Dendritic cell treated with granulocyte-macrophage colony-stimulating factor and Interleukin-4, amounts not matched to agents 40 ng/mL and 50 ng/mL, for 4 days (primary cell): ENCODE results near the gene LRRC8A.
"Not testable (repeated sequence)": the region's sequence is repeated elsewhere in the genome, so short reads cannot be mapped to it uniquely, and the experiment has no call there.

Experiments used
- H3K27ac Mint-ChIP-seq: one replicate; pipeline ENCODE4 v1.8.0; 2022; ENCODE audit warnings: mild to moderate bottlenecking, mixed read lengths
- H3K27me3 Mint-ChIP-seq: one replicate; pipeline ENCODE4 v1.8.0; 2022; ENCODE audit warnings: mild to moderate bottlenecking, mixed read lengths
- H3K36me3 Mint-ChIP-seq: one replicate; pipeline ENCODE4 v1.8.0; 2022; ENCODE audit warnings: low read depth, mixed read lengths
- H3K4me1 Mint-ChIP-seq: one replicate; pipeline ENCODE4 v1.8.0; 2022; ENCODE audit warnings: low read depth, mixed read lengths
- H3K4me3 Mint-ChIP-seq: one replicate; pipeline ENCODE4 v1.8.0; 2022; ENCODE audit warnings: mild to moderate bottlenecking, moderate library complexity, mixed read lengths
- H3K9me3 Mint-ChIP-seq: one replicate; pipeline ENCODE4 v1.8.0; 2022; ENCODE audit warnings: mixed read lengths
- intact Hi-C: fragments of 100-400 bp; cut with micrococcal nuclease; formaldehyde crosslinking; loops from one replicate; pipeline ENCODE4 v1.15.0; 2022

Gene LRRC8A

DNA sequence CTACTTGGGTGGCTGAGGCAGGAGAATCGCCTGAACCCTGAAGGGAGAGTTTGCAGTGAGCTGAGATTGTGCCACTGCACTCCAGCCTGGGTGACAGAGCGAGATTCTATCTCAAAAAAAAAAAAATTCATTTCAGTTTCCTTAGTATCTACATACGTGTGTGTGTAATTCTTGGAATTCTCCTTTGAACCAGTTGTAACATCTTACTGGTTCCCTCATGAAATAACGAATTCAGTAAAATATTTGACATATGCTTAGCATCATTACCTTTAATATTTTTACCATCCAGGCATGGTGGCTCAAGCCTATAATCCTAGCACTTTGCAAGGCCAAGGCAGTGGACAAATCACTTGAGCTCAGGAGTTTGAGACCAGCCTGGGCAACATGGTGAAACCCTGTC lies 47.6 kb downstream of the LRRC8A start:
- peaks cover 4% of the 10 kb centered on the region for H3K4me1 Mint-ChIP-seq
- no peaks in the 10 kb centered on the region for H3K9me3 Mint-ChIP-seq
- no peak overlapping the region for H3K27ac Mint-ChIP-seq
- no peaks in the 10 kb centered on the region for H3K27me3 Mint-ChIP-seq
- no peaks in the 10 kb centered on the region for H3K36me3 Mint-ChIP-seq
- H3K4me3 Mint-ChIP-seq, result no peak overlapping the region
- intact Hi-C loops, result no loop called here

- H3K4me3 Mint-ChIP-seq, result no peak overlapping the region
- no peaks in the 10 kb centered on the region for H3K27me3 Mint-ChIP-seq
- no peak overlapping the region for H3K27ac Mint-ChIP-seq
- H3K36me3 Mint-ChIP-seq, result no peaks in the 10 kb centered on the region
- no peaks in the 10 kb centered on the region for H3K9me3 Mint-ChIP-seq
- H3K4me1 Mint-ChIP-seq, result peaks cover 1% of the 10 kb centered on the region
- intact Hi-C loops, result no loop called here
Measured at GRCh38 chr9:128933731-128934130, 51.8 kb downstream of the LRRC8A start.

DNA sequence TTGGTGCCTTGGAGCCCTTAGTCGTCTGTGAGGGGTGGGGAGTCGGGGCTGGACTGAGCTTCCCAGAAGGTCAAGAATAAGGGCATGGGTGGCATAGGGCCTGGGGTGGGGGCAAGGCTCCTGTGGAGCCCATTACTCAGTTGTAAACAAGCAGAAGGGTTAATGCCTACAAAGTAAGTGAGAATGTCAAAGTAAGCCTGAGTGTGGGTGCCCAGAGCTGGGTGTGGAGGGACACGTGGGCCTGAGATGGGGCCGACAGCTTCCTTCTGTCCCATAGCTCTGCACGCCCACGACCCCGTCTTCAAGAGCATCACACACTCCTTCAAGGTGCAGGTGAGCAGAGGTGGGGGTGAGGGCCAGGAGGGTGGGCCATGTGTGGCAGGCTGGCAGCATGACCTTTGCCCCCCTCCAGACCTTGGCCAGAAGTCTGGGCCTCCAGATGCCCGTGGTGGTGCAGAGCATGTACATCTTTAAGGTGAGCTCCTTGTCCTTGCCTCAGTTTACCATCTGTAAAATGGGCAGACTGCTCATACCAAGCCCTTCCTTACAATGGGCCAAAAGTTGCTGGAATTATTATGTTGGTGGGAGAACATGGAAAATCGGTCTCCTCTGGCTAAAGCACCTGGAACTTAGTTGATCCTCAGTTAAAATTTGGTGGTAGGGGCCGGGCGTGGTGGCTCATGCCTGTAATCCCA lies 54.4 kb downstream of the LRRC8A start:
- intact Hi-C loops, result no loop called here
- H3K4me3 Mint-ChIP-seq, result no peak overlapping the region
- no peaks in the 10 kb centered on the region for H3K27me3 Mint-ChIP-seq
- peaks cover 5% of the 10 kb centered on the region for H3K4me1 Mint-ChIP-seq
- no peak overlapping the region for H3K27ac Mint-ChIP-seq
- no peaks in the 10 kb centered on the region for H3K9me3 Mint-ChIP-seq
- H3K36me3 Mint-ChIP-seq, result no peaks in the 10 kb centered on the region

DNA sequence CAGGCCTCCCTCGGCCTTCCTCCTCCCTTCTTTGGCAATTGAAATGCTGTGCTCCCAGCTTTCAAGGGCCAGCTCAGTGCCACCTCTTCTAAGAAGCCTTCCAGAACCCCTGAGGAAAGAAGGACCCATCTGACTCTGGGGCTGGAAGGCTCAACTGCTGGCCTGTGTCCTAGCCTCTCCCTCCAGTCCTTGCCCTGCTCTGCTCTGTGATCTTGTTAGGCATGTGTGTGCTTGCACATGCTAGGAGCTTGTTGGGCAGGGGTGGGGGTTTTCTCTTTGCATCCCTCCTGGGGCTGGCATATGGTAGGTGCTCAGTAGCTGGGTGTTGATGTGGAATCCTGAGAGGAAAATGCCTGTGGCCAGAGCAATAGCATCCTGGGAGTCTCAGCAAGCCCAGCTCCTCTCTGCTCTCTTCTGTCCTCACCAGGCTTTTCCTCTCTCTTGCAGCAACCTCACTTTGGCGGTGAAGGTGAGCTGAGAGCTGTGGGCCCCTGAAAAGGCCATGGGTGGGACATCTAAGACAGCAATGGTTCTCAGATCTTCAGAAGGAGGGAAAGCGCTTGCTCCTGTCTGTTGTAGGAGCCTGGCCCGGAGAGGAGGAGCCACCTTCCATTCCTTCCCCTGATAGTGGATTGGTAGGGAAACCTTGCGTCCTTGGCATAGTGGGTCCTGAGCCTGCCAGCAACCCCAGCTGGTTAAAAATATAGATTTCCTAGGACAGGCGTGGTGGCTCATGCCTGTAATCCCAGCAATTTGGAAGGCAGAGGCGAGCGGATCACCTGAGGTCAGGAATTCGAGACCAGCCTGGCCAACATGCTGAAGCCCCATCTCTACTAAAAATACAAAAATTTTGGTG lies 55.6 kb downstream of the LRRC8A start:
- no peaks in the 10 kb centered on the region for H3K9me3 Mint-ChIP-seq
- no peaks in the 10 kb centered on the region for H3K36me3 Mint-ChIP-seq
- H3K27ac Mint-ChIP-seq, result no peak overlapping the region
- no peaks in the 10 kb centered on the region for H3K27me3 Mint-ChIP-seq
- H3K4me1 Mint-ChIP-seq, result peaks cover 5% of the 10 kb centered on the region
- H3K4me3 Mint-ChIP-seq, result no peak overlapping the region
- intact Hi-C loops, result no loop called here

DNA sequence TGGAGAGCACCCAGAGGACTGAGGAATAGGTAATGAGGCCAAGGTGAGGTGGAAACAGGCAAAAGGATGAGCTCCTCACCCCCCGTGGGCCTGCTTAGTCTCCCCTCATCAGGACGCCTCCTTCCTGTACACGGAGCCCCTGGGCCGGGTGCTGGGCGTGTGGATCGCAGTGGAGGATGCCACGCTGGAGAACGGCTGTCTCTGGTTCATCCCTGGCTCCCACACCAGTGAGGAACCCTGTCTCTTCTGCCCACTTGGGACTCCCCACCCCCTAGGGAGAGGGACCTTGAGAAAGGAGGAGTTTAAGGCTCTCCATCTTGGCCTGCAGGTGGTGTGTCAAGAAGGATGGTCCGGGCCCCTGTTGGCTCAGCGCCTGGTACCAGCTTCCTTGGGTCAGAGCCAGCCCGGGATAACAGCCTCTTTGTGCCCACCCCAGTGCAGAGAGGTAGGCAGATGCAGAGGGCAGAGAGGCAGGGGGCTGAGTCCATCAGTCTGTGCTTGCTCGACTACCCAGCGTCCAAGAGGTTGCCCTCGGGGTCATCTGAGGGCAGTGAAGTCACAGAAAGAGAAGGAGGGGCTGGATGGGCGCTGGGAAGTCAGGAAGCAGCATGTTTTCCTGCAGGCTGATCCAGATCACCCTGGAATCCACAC lies 58.5 kb downstream of the LRRC8A start:
- no peak overlapping the region for H3K27ac Mint-ChIP-seq
- no peaks in the 10 kb centered on the region for H3K27me3 Mint-ChIP-seq
- H3K36me3 Mint-ChIP-seq, result no peaks in the 10 kb centered on the region
- intact Hi-C loops, result loop anchor here (10.0 kb wide), 1 partner anchor 56 kb away; the partner anchor contains the start of genes KYAT1 and LRRC8A
- H3K4me3 Mint-ChIP-seq, result no peak overlapping the region
- no peaks in the 10 kb centered on the region for H3K9me3 Mint-ChIP-seq
- peaks cover 5% of the 10 kb centered on the region for H3K4me1 Mint-ChIP-seq

DNA sequence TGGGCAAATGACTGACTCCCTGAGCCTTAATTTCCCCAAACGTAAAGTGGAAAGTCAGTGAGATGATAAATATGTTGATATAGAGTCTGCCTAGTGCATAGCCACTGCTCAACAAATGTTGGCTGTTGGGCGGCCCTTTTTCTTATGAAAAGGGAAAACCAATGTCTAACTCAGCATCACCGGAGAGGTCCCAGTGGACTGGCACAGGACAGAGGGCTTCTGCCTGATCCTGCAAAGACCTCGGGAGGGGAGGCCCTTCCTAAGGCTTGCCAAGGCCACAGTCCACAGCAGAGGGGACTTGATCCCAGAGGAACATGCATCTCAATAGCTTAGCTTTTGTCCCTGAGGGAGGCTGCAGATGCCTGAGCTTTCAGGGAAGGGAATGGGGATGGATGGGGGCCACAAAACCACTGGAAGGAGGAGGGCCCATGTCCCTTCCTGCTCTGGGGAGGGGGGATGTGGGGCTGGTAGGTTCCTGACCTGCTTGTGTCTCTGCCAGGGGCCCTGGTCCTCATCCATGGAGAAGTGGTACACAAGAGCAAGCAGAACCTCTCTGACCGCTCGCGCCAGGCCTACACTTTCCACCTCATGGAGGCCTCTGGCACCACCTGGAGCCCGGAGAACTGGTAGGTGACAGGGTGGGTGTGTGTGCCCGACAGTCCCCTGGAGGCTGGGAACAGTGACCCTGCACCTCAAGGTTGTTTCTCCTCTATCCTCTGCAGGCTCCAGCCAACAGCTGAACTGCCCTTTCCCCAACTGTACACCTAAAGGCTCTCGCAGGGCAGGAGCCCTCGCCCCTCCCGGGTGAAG lies 59.2 kb downstream of the LRRC8A start:
- Mint-ChIP-seq H3K36me3 (peaks cover 7% of the 10 kb centered on the region), H3K9me3 (no peaks in the 10 kb centered on the region), H3K4me3 (no peak overlapping the region), H3K4me1 (peaks cover 11% of the 10 kb centered on the region), H3K27ac (no peak overlapping the region), H3K27me3 (no peaks in the 10 kb centered on the region)
- intact Hi-C loops, result loop anchor here (10.0 kb wide), 1 partner anchor 56 kb away; the partner anchor contains the start of genes KYAT1 and LRRC8A

- Mint-ChIP-seq H3K27ac (no peak overlapping the region), H3K4me3 (no peak overlapping the region), H3K36me3 (peaks cover 25% of the 10 kb centered on the region), H3K9me3 (no peaks in the 10 kb centered on the region), H3K4me1 (peaks cover 21% of the 10 kb centered on the region), H3K27me3 (no peaks in the 10 kb centered on the region)
- intact Hi-C loops, result loop anchor here (10.0 kb wide), 1 partner anchor 59 kb away; the partner anchor contains the start of genes KYAT1 and LRRC8A
Measured at GRCh38 chr9:128943832-128944620, 62.1 kb downstream of the LRRC8A start.

- intact Hi-C loops, result loop anchor here (10.0 kb wide), 1 partner anchor 60 kb away; the partner anchor contains the start of genes KYAT1 and LRRC8A
- H3K9me3 Mint-ChIP-seq, H3K27me3 Mint-ChIP-seq, H3K4me3 Mint-ChIP-seq, H3K27ac Mint-ChIP-seq: not testable (repeated sequence)
- peaks cover 20% of the 10 kb centered on the region for H3K4me1 Mint-ChIP-seq
- H3K36me3 Mint-ChIP-seq, result peaks cover 34% of the 10 kb centered on the region
Measured at GRCh38 chr9:128944966-128945365, 63.0 kb downstream of the LRRC8A start.

DNA sequence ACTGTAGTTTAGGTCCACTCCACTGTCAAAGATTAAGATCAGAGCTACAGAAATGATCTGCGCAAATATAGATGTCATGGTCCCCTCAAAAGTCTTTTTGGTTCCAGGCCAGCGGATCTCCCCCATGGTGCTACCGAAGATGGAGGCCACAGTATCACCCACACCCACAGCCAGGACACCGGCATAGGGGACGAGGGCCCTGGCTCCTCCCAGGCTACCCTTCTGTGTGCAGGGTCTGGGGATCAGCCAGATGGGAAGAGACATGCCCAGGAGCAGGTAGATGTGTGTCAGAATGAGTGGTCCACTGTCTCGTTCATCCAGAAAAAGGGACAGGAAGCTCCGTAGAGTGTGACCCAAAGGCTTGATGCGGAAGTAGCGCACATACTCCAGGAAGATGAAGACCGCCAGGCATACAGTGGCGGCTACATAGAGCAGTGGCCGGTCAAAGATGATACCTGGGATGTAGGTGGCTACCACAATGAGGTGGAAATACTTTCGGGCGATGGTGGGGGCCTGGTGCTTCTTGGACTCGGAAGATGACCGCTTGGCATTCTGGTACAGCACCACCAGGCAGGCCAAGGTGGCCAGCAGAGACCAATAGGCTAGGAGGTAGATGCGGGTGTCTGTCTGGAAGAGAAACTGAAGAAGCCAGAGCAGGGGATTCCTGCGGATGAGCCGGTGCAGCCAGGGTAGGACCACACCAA lies 64.0 kb downstream of the LRRC8A start:
- H3K27ac Mint-ChIP-seq, result peak overlapping the region; percentile 90
- H3K9me3 Mint-ChIP-seq, result no peaks in the 10 kb centered on the region
- peaks cover 20% of the 10 kb centered on the region for H3K4me1 Mint-ChIP-seq

DNA sequence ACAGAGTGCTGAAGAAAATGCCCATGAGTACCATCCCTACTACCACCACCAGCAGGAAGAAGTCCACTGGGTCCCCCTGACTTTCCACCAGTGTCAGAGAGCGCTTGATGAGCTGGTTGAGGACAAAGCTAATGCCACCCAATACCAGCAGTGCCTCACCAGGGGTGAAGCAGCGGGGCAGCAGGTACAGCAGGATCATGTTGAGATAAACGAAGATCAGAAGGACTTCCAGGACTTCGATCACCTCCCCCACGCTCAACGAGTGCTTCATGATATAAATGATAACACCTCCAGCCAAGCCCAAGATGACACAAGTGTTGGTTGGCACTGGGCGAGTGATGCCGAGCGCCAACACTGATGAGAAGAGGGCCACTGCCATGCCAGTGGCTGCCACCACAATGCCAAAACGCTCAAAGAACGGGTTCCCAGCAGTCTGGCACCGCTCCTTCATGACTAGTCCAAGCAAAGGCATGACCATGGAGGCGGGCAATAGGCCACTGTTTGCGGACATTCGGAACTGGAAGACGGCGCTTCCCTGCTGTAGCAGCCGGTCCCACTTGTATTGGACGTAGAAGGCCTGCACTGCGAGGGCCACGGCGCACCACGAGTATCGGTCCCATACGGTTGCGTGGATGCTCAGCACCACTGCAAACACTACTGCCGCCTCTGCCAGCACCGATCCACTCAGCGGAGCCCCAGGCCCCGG lies 64.8 kb downstream of the LRRC8A start:
- H3K27ac Mint-ChIP-seq, result peak overlapping the region; percentile 90
- peaks cover 52% of the 10 kb centered on the region for H3K36me3 Mint-ChIP-seq
- intact Hi-C loops, result loop anchor here (10.0 kb wide), 1 partner anchor 62 kb away; the partner anchor contains the start of genes KYAT1 and LRRC8A
- peak overlapping the region; percentile 94 for H3K4me3 Mint-ChIP-seq
- peaks cover 20% of the 10 kb centered on the region for H3K4me1 Mint-ChIP-seq
- H3K27me3 Mint-ChIP-seq, result no peaks in the 10 kb centered on the region
- H3K9me3 Mint-ChIP-seq, result no peaks in the 10 kb centered on the region

More for the DNA sequence above, 64.0 kb downstream of the LRRC8A start:
- peaks cover 44% of the 10 kb centered on the region for H3K36me3 Mint-ChIP-seq
- no peaks in the 10 kb centered on the region for H3K27me3 Mint-ChIP-seq
- intact Hi-C loops, result loop anchor here (10.0 kb wide), 1 partner anchor 61 kb away; the partner anchor contains the start of genes KYAT1 and LRRC8A
- peak overlapping the region; percentile 94 for H3K4me3 Mint-ChIP-seq

DNA sequence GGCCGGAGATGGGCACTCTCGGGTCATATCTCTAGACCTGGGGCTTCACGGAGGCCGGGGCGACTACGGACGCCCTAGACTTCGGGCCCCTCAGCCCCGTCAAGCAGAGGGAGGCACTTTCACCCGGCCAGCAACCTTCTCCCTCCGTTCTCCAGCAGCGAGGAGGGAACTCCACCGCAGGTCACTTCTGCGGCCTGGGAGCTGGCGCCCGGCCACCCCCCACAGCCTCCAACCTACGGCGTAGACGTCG lies 65.3 kb downstream of the LRRC8A start:
- Mint-ChIP-seq H3K36me3 (peaks cover 56% of the 10 kb centered on the region), H3K4me1 (peaks cover 20% of the 10 kb centered on the region), H3K9me3 (no peaks in the 10 kb centered on the region), H3K27ac (peak overlapping the region; percentile 90), H3K4me3 (peak overlapping the region; percentile 94), H3K27me3 (no peaks in the 10 kb centered on the region)
- intact Hi-C loops, result loop anchor here (10.0 kb wide), 1 partner anchor 62 kb away; the partner anchor contains the start of genes KYAT1 and LRRC8A
